HG03066 (cell line): ENCODE data around the gene WDR37.

ENCODE experiments used
- ATAC-seq: cut with Tn5 transposase; IDR thresholded peaks from one replicate; pipeline ENCODE4 v1.9.1; 2021; ENCODE audit warnings: low read depth; ENCODE audit not compliant: unreplicated experiment

Gene WDR37

DNA sequence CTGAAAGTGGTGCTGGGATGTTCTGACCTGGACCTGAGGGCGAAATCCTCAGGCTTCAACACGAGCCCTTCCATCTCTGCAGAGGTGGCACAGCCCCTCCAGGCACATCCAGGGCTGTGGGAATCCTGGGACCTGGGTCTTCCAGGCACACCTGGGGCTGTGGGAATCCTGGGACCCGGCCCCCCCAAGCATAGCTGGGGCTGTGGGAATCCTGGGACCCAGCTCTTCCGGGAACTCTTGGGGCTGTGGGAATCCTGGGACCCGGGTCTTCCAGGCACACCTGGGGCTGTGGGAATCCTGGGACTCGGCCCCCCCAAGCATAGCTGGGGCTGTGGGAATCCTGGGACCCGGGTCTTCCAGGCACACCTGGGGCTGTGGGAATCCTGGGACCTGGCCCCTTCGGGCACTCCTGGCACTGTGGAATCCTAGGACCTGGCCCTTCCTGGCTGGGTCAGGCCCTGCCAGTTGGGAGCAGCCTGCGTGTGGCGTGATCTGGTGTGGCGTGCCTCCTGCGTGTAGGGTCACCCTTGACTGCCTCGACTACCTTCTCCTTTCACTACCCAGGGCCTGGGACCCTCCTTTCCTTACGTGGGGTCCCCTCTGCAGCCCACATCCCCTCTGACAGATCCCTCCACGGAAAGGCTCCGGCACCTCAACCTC is 124.0 kb downstream of the WDR37 start:
- ATAC-seq, result no peak

DNA sequence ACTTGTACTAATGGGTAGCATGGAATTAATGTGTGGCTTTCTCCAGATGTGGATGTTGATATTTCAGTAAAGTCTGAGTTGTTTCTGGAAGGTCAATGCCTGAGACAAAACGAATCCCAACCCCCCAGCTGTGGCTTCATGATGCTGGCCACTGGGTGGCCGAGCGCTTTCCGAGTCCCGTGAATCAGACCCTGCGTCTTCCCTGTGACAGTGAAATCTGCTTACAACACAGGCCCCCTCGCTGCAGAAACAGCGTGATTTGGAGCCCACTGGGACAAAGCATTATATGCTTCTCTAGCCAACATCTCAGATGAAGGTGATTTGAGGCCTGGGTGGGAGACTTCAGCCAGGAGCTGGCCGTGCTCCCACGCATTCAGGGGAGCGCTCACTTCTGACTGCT is 124.7 kb downstream of the WDR37 start:
- no peak for ATAC-seq
